H9 (cell line): Measurements from ENCODE around the gene SEMA4D. TPM values are rescaled to one million over a fixed set of nuclear protein-coding genes. Genes with fewer than 3 reads are reported as not detected.

Experiments used
- DNase-seq: peaks from one replicate; pipeline ENCODE4 v3.0.0-alpha.2; 2017
- H2AFZ ChIP-seq: one replicate; pipeline ENCODE4 v1.6.1; 2013; ENCODE audit warnings: mild to moderate bottlenecking, low read length, control low read depth, moderate library complexity
- H2AK5ac ChIP-seq: 2 replicates; pipeline ENCODE4 v1.6.1; 2013; ENCODE audit warnings: low read length, control low read depth, mixed read lengths; ENCODE audit not compliant: insufficient read length
- H2BK120ac ChIP-seq: one replicate; pipeline ENCODE4 v1.6.1; 2013; ENCODE audit warnings: low read depth, mild to moderate bottlenecking, low read length, control low read depth, inconsistent platforms; ENCODE audit not compliant: poor library complexity, severe bottlenecking
- H2BK12ac ChIP-seq: 2 replicates; pipeline ENCODE4 v1.6.1; 2013; ENCODE audit warnings: low read length, control low read depth, mixed read lengths, low read depth; ENCODE audit not compliant: insufficient read length
- H2BK15ac ChIP-seq: 2 replicates; pipeline ENCODE4 v1.6.1; 2013; ENCODE audit warnings: low read depth, low read length, control low read depth
- H2BK20ac ChIP-seq: one replicate; pipeline ENCODE4 v1.6.1; 2013; ENCODE audit warnings: low read depth, mild to moderate bottlenecking, low read length, control low read depth, inconsistent platforms; ENCODE audit not compliant: poor library complexity, severe bottlenecking
- H2BK5ac ChIP-seq: 2 replicates; pipeline ENCODE4 v1.6.1; 2013; ENCODE audit warnings: low read length, control low read depth, mixed read lengths; ENCODE audit not compliant: insufficient read length
- H3K14ac ChIP-seq: 2 replicates; pipeline ENCODE4 v1.6.1; 2013; ENCODE audit warnings: low read length, control low read depth; ENCODE audit not compliant: insufficient read depth
- H3K18ac ChIP-seq: 2 replicates; pipeline ENCODE4 v1.6.1; 2013; ENCODE audit warnings: low read depth, mild to moderate bottlenecking, mixed read lengths, low read length, control low read depth; ENCODE audit not compliant: insufficient read length
- H3K23ac ChIP-seq: 2 replicates; pipeline ENCODE4 v1.6.1; 2013; ENCODE audit warnings: low read length, control low read depth, mixed read lengths, low read depth; ENCODE audit not compliant: insufficient read length
- H3K23me2 ChIP-seq: 2 replicates; pipeline ENCODE4 v1.6.1; 2013; ENCODE audit warnings: low read depth, mild to moderate bottlenecking, mixed read lengths, low read length, control low read depth; ENCODE audit not compliant: insufficient read length, poor library complexity, severe bottlenecking
- H3K27ac ChIP-seq: 2 replicates; pipeline ENCODE4 v1.5.1; 2013; ENCODE audit warnings: low read length, control low read depth, mixed read lengths, low read depth; ENCODE audit not compliant: insufficient read length
- H3K27me3 ChIP-seq: 2 replicates; pipeline ENCODE4 v1.6.1; 2013; ENCODE audit warnings: low read length, control low read depth, inconsistent platforms; ENCODE audit not compliant: insufficient read depth
- H3K4ac ChIP-seq: 2 replicates; pipeline ENCODE4 v1.6.1; 2013; ENCODE audit warnings: low read depth, mild to moderate bottlenecking, control low read depth, inconsistent platforms, low read length, moderate library complexity
- H3K4me1 ChIP-seq: 2 replicates; pipeline ENCODE4 v1.6.1; 2013; ENCODE audit warnings: low read length, control low read depth, inconsistent platforms; ENCODE audit not compliant: insufficient read depth
- H3K4me2 ChIP-seq: 2 replicates; pipeline ENCODE4 v1.6.1; 2013; ENCODE audit warnings: low read length, control low read depth, mixed read lengths; ENCODE audit not compliant: insufficient read length, insufficient read depth
- H3K56ac ChIP-seq: 2 replicates; pipeline ENCODE4 v1.6.1; 2013; ENCODE audit warnings: low read depth, mild to moderate bottlenecking, mixed read lengths, low read length, control low read depth; ENCODE audit not compliant: insufficient read length
- H3K79me1 ChIP-seq: 2 replicates; pipeline ENCODE4 v1.6.1; 2013; ENCODE audit warnings: low read depth, mild to moderate bottlenecking, moderate library complexity, low read length, control low read depth, inconsistent platforms; ENCODE audit not compliant: insufficient read depth, poor library complexity, severe bottlenecking
- H3K79me2 ChIP-seq: 2 replicates; pipeline ENCODE4 v1.6.1; 2013; ENCODE audit warnings: low read length, control low read depth, inconsistent platforms; ENCODE audit not compliant: insufficient read depth
- H3K9ac ChIP-seq: 2 replicates; pipeline ENCODE4 v1.6.1; 2013; ENCODE audit warnings: low read length, control low read depth, mixed read lengths; ENCODE audit not compliant: insufficient read length; ENCODE audit errors: extremely low read depth
- H3K9me3 ChIP-seq: one replicate; pipeline ENCODE4 v1.6.1; 2013; ENCODE audit warnings: low read depth, low read length, inconsistent platforms; ENCODE audit not compliant: control insufficient read depth
- H3T11ph ChIP-seq: one replicate; pipeline ENCODE4 v1.6.1; 2013; ENCODE audit warnings: mild to moderate bottlenecking, low read length, control low read depth, inconsistent platforms
- H4K20me1 ChIP-seq: one replicate; pipeline ENCODE4 v1.6.1; 2013; ENCODE audit not compliant: control insufficient read depth, insufficient read length, insufficient read depth
- H4K5ac ChIP-seq: 2 replicates; pipeline ENCODE4 v1.6.1; 2013; ENCODE audit warnings: low read depth, mild to moderate bottlenecking, mixed read lengths, low read length, control low read depth; ENCODE audit not compliant: insufficient read length
- H4K8ac ChIP-seq: replicated peaks from 2 replicates; pipeline ENCODE4 v1.6.1; 2013; ENCODE audit warnings: low read length, control low read depth, mixed read lengths, low read depth; ENCODE audit not compliant: insufficient read length
- H4K91ac ChIP-seq: 2 replicates; pipeline ENCODE4 v1.6.1; 2013; ENCODE audit warnings: low read depth, mild to moderate bottlenecking, moderate library complexity, mixed read lengths, low read length, control low read depth; ENCODE audit not compliant: insufficient read length
- H3K27ac Mint-ChIP-seq, 3 experiments: 2 replicates in 2 of 3; 3 replicates in 1 of 3; pipeline ENCODE4 v1.8.0; 2020 to 2021; ENCODE audit warnings: mixed read lengths in 3 of 3, mild to moderate bottlenecking in 1 of 3, moderate library complexity in 1 of 3
- H3K27me3 Mint-ChIP-seq: 2 replicates; pipeline ENCODE4 v1.8.0; 2021; ENCODE audit warnings: low read depth, mild to moderate bottlenecking, moderate library complexity, mixed read lengths
- H3K36me3 Mint-ChIP-seq, 3 experiments: 2 replicates in 2 of 3; 3 replicates in 1 of 3; pipeline ENCODE4 v1.8.0; 2020 to 2021; ENCODE audit warnings: low read depth in 3 of 3, mixed read lengths in 3 of 3; ENCODE audit not compliant: insufficient read depth in 1 of 3
- H3K4me1 Mint-ChIP-seq, 2 experiments: 2 replicates each; pipeline ENCODE4 v1.8.0; 2020; ENCODE audit warnings: mixed read lengths in 2 of 2
- H3K4me3 Mint-ChIP-seq, 2 experiments: 2 replicates in 1 of 2; 3 replicates in 1 of 2; pipeline ENCODE4 v1.8.0; 2020 to 2021; ENCODE audit warnings: mild to moderate bottlenecking in 2 of 2, mixed read lengths in 2 of 2, moderate library complexity in 1 of 2
- H3K9me3 Mint-ChIP-seq, 2 experiments: 2 replicates in 1 of 2; 3 replicates in 1 of 2; pipeline ENCODE4 v1.8.0; 2020; ENCODE audit warnings: mild to moderate bottlenecking in 2 of 2, mixed read lengths in 2 of 2, moderate library complexity in 1 of 2
- WGBS: extraction: QIAGEN DNeasy Blood & Tissue Kit; methylation state at CpG from one replicate; pipeline ENCODE4 v1.1.7; 2013; ENCODE audit warnings: missing lambda C conversion rate, low lambda C conversion rate, mixed read lengths; ENCODE audit not compliant: insufficient read length; ENCODE audit errors: extremely low coverage; 5-methylcytosine and 5-hydroxymethylcytosine counted together
- total RNA-seq: library from RNA; stranded (reverse); gene quantifications from 2 replicates; pipeline ENCODE4 v1.2.1, GENCODE V29; 2021
- TF ChIP-seq, protein P1 (sequence below): fragments of 200-600 bp; sonication (generic); conservative IDR thresholded peaks from 3 replicates; pipeline ENCODE4 v1.8.0; 2021; ENCODE audit warnings: antibody characterized with exemption, mild to moderate bottlenecking

SEMA4D gene
- total RNA-seq, 1 experiment from 2014 or later: 47.2 TPM

DNA sequence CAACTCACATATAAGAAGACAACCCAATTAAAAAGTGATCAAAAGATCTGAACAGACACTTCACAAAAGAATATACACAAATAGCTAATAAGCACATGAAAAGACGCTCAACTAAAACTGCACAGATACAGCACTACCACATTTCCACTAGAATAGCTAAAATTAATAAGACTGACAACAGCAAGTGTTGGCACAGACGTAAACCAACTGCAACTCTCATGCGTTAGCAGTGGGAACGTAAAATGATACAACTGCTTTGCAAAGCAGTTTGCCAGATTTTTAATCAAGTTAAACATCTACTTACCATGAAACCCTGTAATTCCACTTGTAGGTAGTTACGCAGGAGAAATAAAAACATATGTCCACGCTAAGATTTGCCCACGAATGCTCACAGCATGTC lies 9.0 kb downstream of the SEMA4D start:
- H3K9ac ChIP-seq: no peak overlapping the region
- peak overlapping the region in 1 of 3 experiments; percentile 14; a peak in 1 of 7 replicates for H3K27ac Mint-ChIP-seq
- no peaks in the 10 kb centered on the region for H3K9me3 Mint-ChIP-seq
- H3K79me2 ChIP-seq: peaks cover 34% of the 10 kb centered on the region; the same call in 1 of the 2 replicates
- H3K14ac ChIP-seq: no peak overlapping the region
- peaks cover 6% of the 10 kb centered on the region for H3K79me1 ChIP-seq
- no peak overlapping the region for H4K91ac ChIP-seq
- no peak overlapping the region for H3K56ac ChIP-seq
- H4K5ac ChIP-seq: no peak overlapping the region
- peaks cover 0 to 10% (median 4%) of the 10 kb centered on the region in 3 experiments; a peak in 6 of 7 replicates for H3K36me3 Mint-ChIP-seq
- no peaks in the 10 kb centered on the region for H3K27me3 ChIP-seq
- H3K4me1 ChIP-seq: peaks cover 3% of the 10 kb centered on the region
- no peak overlapping the region for H3K23ac ChIP-seq
- no peak overlapping the region for H3T11ph ChIP-seq
- DNase-seq: no peak
- no peak overlapping the region for H2BK20ac ChIP-seq
- no peak overlapping the region for H4K8ac ChIP-seq
- H3K23me2 ChIP-seq: no peaks in the 10 kb centered on the region
- no peak overlapping the region for H2BK5ac ChIP-seq
- H3K4ac ChIP-seq: no peak overlapping the region
- no peak overlapping the region for H2BK12ac ChIP-seq
- H3K27me3 Mint-ChIP-seq: no peaks in the 10 kb centered on the region
- no CpG with 5 or more reads among the region's 7 CpGs for WGBS
- no peaks in the 10 kb centered on the region for H4K20me1 ChIP-seq
- H3K4me1 Mint-ChIP-seq: peaks cover 60 to 64% of the 10 kb centered on the region in 2 experiments
- TF ChIP-seq, protein P1, sequence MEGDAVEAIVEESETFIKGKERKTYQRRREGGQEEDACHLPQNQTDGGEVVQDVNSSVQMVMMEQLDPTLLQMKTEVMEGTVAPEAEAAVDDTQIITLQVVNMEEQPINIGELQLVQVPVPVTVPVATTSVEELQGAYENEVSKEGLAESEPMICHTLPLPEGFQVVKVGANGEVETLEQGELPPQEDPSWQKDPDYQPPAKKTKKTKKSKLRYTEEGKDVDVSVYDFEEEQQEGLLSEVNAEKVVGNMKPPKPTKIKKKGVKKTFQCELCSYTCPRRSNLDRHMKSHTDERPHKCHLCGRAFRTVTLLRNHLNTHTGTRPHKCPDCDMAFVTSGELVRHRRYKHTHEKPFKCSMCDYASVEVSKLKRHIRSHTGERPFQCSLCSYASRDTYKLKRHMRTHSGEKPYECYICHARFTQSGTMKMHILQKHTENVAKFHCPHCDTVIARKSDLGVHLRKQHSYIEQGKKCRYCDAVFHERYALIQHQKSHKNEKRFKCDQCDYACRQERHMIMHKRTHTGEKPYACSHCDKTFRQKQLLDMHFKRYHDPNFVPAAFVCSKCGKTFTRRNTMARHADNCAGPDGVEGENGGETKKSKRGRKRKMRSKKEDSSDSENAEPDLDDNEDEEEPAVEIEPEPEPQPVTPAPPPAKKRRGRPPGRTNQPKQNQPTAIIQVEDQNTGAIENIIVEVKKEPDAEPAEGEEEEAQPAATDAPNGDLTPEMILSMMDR: no peak
- no peak overlapping the region for H2AFZ ChIP-seq
- H3K27ac ChIP-seq: no peak overlapping the region
- H3K4me2 ChIP-seq: no peak overlapping the region
- no peak overlapping the region for H3K18ac ChIP-seq
- no peak overlapping the region for H3K4me3 Mint-ChIP-seq
- H2BK15ac ChIP-seq: no peak overlapping the region
- no peaks in the 10 kb centered on the region for H3K9me3 ChIP-seq
- H2AK5ac ChIP-seq: no peak overlapping the region
- no peak overlapping the region for H2BK120ac ChIP-seq
